GM10248 (cell line): ENCODE measurements around the gene TMEM144.
"Not testable (repeated sequence)": the region's sequence is repeated elsewhere in the genome, so short reads cannot be mapped to it uniquely, and the experiment has no call there.

ENCODE experiments used
- CTCF ChIA-PET: fragments of 300-600 bp; sonication (Branson Sonifier 250); formaldehyde crosslinking; extraction: SDS; loops from one replicate; lab custom pipeline; 2021; ENCODE audit warnings: antibody characterized with exemption; lab: Yijun Ruan, JAX
- POLR2A ChIA-PET: fragments of 350-650 bp; sonication (Branson Sonifier 250); formaldehyde crosslinking; extraction: SDS; loops from one replicate; lab custom pipeline; 2020; ENCODE audit warnings: antibody characterized with exemption; lab: Yijun Ruan, JAX
- DNase-seq: peaks from one replicate; pipeline ENCODE4 v3.0.0; 2012; ENCODE audit errors: extremely low spot score
- TF ChIP-seq, protein P1 (sequence below): IDR thresholded peaks from 2 replicates; pipeline ENCODE4 v1.5.1; 2012; ENCODE audit warnings: mild to moderate bottlenecking, low read depth; ENCODE audit errors: extremely low read depth, missing control alignments, control extremely low read depth

TMEM144 gene

DNA sequence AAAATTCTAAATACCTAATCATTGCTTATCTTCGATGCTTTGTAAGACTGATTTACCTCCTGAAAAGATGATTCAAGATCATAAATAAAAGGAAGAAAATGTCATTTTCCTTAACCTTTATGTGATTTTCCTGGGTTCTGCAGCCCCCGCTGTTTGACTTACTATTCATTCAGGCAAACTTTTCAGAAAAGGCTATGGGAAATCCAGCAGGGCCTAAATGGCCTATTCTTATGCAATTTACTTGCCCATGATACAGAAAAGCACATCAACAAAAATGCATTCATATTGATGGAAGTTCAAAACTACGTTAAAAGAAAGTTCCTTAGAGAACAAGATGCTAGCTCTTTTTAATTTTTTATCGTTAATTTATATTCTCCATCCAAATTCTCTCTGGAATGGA, 51.2 kb downstream of the TMEM144 start:
- TF ChIP-seq, protein P1, sequence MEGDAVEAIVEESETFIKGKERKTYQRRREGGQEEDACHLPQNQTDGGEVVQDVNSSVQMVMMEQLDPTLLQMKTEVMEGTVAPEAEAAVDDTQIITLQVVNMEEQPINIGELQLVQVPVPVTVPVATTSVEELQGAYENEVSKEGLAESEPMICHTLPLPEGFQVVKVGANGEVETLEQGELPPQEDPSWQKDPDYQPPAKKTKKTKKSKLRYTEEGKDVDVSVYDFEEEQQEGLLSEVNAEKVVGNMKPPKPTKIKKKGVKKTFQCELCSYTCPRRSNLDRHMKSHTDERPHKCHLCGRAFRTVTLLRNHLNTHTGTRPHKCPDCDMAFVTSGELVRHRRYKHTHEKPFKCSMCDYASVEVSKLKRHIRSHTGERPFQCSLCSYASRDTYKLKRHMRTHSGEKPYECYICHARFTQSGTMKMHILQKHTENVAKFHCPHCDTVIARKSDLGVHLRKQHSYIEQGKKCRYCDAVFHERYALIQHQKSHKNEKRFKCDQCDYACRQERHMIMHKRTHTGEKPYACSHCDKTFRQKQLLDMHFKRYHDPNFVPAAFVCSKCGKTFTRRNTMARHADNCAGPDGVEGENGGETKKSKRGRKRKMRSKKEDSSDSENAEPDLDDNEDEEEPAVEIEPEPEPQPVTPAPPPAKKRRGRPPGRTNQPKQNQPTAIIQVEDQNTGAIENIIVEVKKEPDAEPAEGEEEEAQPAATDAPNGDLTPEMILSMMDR, result no peak
- POLR2A ChIA-PET, result no interaction called here
- no peak for DNase-seq
- CTCF ChIA-PET, result interaction anchor here (1.3 to 1.4 kb wide), 2 partner anchors 68 to 364 kb away, joined by 3 to 5 read pairs; no protein-coding TSS in a partner anchor

DNA sequence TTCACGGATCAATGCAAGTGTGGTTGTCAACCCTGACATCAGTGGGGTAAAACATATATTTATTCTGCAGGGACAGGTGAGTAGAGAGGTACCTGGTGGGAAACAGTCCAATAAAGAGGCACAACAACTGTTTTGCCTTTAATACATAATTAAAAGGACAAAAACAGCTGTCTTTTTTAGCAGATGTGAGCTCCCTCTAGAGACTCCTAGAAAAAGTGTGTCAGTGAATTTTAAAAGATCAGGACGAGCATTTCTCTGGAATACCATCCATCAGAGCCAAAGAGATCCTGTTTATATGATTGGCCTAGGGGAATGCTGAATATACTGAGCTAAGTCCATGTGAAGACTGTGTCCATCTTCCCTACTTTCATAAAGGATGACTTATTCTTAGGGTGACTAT, 58.3 kb downstream of the TMEM144 start:
- ChIA-PET POLR2A (no interaction called here), CTCF (interaction anchor here (0.9 to 1.4 kb wide), 2 partner anchors 8 to 12 kb away, joined by 3 to 4 read pairs; no protein-coding TSS in a partner anchor)
- TF ChIP-seq, protein P1, result no peak
- DNase-seq, result no peak

DNA sequence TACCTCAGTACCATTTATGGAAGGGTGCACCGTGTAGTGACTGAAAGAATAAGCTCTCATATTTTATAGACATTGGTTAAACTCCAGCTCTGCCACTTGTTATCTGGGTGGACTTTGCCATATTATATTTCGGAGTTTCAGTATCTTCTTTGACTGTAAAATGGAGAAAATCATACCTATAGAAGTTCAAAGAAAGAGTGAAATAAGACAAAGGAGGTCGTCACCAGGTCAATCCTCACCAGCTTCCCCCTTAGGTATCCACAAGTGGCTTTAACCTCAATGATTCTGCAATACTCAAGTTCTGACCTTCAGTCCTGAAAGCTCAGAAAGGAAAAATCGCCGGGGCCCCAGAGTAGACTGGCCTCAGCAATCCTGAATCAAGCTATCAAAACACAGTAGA, 64.3 kb downstream of the TMEM144 start:
- ChIA-PET CTCF (interaction anchor here (1.5 kb wide), 1 partner anchor 20 kb away, joined by 5 read pairs; no protein-coding TSS in a partner anchor), POLR2A (no interaction called here)
- TF ChIP-seq, protein P1, result no peak
- DNase-seq, result no peak

DNA sequence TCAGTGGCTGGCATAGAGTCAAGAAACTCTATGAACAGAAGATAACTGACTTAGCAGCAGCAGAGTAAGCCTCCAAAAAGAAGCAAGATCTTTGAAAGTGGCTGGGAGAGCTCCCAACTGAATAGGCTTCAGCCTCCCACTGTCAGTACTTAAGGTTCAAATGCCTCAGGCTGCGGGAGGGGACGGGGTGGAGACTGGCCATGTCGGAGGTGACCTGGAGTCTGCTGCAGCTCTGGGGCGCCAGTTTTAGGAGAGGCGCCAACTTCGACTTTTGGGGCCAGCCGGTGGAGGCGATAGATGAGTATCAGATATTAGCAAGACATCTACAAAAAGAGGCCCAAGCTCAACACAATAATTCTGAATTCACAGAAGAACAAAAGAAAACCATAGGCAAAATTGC, 67.3 kb downstream of the TMEM144 start:
- DNase-seq, result no peak
- POLR2A ChIA-PET, result no interaction called here
- CTCF ChIA-PET, result interaction anchor here (2.5 kb wide), 1 partner anchor 22 kb away, joined by 5 read pairs; no protein-coding TSS in a partner anchor
- TF ChIP-seq, protein P1, result no peak

DNA sequence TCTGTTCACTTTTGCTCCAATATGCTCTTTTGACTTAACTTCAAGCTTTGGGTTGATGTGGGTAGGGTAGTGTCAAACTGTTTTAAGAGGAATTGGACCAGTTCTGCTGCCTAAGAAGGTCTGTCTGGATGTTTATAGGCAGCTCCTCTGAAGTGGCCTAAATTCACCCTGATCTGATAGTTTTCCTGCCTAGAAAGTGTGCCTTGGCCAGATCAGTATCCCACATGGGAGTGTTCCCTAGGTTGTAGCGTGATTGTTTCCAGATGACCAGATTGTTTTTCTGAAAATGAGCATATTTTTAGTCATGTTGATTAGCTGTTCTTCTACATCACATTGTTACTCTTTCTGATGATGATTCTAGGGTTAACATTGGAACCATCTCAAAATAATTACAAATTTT, 68.8 kb downstream of the TMEM144 start:
- DNase-seq, POLR2A ChIA-PET: not testable (repeated sequence)
- CTCF ChIA-PET, result interaction anchor here (2.5 kb wide), 1 partner anchor 24 kb away, joined by 5 read pairs; no protein-coding TSS in a partner anchor

DNA sequence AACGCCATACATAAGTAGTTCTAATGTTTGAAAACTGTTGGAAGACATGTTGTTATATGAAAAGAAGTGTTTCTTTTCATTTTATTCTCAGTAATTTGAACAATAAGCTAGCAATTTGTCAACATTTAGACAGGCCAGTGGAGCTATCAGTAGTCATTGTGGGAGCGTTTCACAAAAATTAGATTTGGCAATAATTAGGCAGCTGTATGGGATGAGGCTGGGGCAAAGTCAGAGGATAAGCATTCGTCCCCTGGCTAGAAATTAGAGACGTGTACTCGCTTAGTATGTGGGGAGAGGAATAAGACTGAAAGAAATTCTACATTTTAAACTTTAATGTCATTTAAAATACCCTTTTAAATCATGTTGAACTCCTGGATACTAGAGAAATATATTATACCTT, 70.6 kb downstream of the TMEM144 start:
- ChIA-PET POLR2A (no interaction called here), CTCF (interaction anchor here (1.2 kb wide), 1 partner anchor 42 kb away, joined by 3 read pairs; no protein-coding TSS in a partner anchor)
- TF ChIP-seq, protein P1, result no peak
- no peak for DNase-seq

DNA sequence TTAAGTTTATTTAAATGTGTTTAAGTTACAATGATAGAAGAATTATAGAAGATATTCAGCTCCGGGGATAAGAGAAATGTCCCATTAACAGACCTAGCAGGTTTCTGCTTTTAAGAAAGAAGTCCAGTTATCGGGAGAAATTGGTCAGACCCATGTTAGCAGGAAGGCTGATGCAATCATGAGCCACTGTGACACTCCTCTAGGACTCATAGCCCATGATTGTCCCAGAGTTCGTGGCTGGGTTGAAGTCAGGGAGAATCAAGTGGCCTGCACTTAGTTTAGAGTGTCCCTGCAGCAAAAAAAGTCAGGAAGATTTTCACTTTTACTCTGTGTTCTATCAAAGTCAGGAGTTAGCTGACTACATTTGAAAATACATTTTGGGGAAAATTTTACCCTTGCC, 72.0 kb downstream of the TMEM144 start:
- TF ChIP-seq, protein P1, result no peak
- no peak for DNase-seq
- POLR2A ChIA-PET, result no interaction called here
- CTCF ChIA-PET, result interaction anchor here (0.9 to 1.3 kb wide), 2 partner anchors 11 to 17 kb away, joined by 3 read pairs; no protein-coding TSS in a partner anchor
